ENCODE results near the gene SLAMF8.

Gene SLAMF8

DNA sequence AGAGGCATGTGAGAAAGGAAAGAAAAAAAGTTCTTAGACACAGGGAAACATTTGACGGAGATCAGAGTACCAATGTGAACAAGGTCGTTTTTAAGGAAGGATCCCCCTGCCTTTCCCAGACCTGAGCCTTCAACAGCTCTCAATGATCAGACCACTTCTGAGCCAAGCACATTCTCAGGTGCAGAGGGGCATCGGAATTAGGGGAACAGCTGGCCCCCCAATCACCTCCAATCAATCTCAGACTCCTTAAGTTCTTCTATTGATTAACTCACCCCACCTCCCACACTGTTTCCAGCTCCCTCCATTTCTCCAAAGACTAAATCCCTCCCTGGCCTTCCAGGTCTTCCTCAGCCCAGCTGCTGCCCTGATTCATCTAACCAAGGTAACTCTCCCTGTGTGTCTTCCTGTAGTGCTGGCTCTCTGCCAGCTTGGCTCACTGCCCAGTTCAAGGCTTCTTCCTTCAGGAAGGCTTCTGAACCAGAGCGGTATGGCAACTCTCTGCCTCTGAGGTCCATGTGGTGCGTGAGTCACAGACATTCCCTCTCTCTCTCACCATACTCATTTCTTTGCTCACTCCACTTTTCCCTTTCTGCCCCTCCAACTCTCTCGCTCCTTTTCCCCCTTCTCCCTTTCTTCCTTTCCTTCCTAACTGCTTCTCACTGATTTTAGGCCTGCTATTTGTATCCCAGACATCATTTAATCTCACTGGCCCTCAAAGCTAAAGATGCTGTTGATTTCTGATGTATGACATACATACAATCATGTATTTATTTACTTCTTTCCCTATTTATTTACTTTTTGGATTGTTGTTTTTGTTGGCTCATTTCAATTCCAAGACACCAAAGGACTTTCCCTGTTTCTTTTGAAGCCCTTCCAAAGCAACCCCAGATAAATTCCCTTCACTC lies 55.2 kb downstream of the SLAMF8 start:
- Histone ChIP-seq H3K27me3 (ENCODE audit: control insufficient read depth, insufficient read depth, low read length) (no peaks in the 10 kb centered on the region), H3K9ac (ENCODE audit: low read depth, low read length) (no peak overlapping the region), H3K9me3 (ENCODE audit: control insufficient read depth, insufficient read depth, low read length) (no peaks in the 10 kb centered on the region), H3K4me3 (ENCODE audit: low read depth, low read length) (no peak overlapping the region), H3K36me3 (ENCODE audit: control insufficient read depth, insufficient read depth, low read length) (no peaks in the 10 kb centered on the region), H3K4me1 (ENCODE audit: control insufficient read depth, insufficient read depth, low read length) (no peaks in the 10 kb centered on the region)

GRCh38 chr1:159882527-159882862 lies 55.8 kb downstream of the SLAMF8 start:
- H3K9ac ChIP-seq (ENCODE audit: low read depth, low read length): no peak overlapping the region
- no peaks in the 10 kb centered on the region for H3K4me1 ChIP-seq (ENCODE audit: control insufficient read depth, insufficient read depth, low read length)
- no peak overlapping the region for H3K4me3 ChIP-seq (ENCODE audit: low read depth, low read length)
- no peaks in the 10 kb centered on the region for H3K27me3 ChIP-seq (ENCODE audit: control insufficient read depth, insufficient read depth, low read length)
- H3K36me3 ChIP-seq (ENCODE audit: control insufficient read depth, insufficient read depth, low read length): no peaks in the 10 kb centered on the region
- no peaks in the 10 kb centered on the region for H3K9me3 ChIP-seq (ENCODE audit: control insufficient read depth, insufficient read depth, low read length)

DNA sequence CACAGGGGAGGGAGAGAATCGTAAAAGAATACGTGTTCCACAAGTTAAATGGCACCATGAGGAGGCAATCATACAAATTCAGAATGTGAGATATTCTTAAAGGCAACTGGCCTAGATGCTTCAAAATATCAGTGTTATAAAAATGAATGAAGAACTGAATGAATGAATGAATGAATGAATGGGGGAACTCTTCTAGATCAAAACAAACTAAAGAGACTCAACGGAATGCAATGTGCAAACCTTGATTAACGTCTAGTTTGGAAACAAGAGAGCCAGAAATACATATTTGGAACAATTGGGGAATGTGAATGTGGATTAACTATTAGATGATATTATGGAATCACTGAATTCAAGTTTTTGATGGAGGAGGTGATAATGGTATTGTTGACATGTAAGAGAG lies 56.5 kb downstream of the SLAMF8 start:
- Histone ChIP-seq H3K36me3 (ENCODE audit: control insufficient read depth, insufficient read depth, low read length) (no peaks in the 10 kb centered on the region), H3K9me3 (ENCODE audit: control insufficient read depth, insufficient read depth, low read length) (no peaks in the 10 kb centered on the region), H3K9ac (ENCODE audit: low read depth, low read length) (no peak overlapping the region), H3K4me3 (ENCODE audit: low read depth, low read length) (no peak overlapping the region), H3K4me1 (ENCODE audit: control insufficient read depth, insufficient read depth, low read length) (no peaks in the 10 kb centered on the region), H3K27me3 (ENCODE audit: control insufficient read depth, insufficient read depth, low read length) (no peaks in the 10 kb centered on the region)

GRCh38 chr1:159884296-159884695 lies 57.6 kb downstream of the SLAMF8 start:
- H3K9me3 ChIP-seq (ENCODE audit: control insufficient read depth, insufficient read depth, low read length): no peaks in the 10 kb centered on the region
- no peaks in the 10 kb centered on the region for H3K27me3 ChIP-seq (ENCODE audit: control insufficient read depth, insufficient read depth, low read length)
- H3K9ac ChIP-seq (ENCODE audit: low read depth, low read length): no peak overlapping the region
- H3K36me3 ChIP-seq (ENCODE audit: control insufficient read depth, insufficient read depth, low read length): no peaks in the 10 kb centered on the region
- H3K4me1 ChIP-seq (ENCODE audit: control insufficient read depth, insufficient read depth, low read length): no peaks in the 10 kb centered on the region
- no peak overlapping the region for H3K4me3 ChIP-seq (ENCODE audit: low read depth, low read length)
